ENCODE results near the gene MPZL1. TPM values are rescaled to one million over a fixed set of nuclear protein-coding genes. Genes with fewer than 3 reads are reported as not detected.

Gene MPZL1
- total and polyA plus RNA-seq, 2 of the 13 experiments (the other 11 are each of a cell fraction or from before 2014, with no cell fraction given), result 38.0 to 68.7 TPM

- peaks cover 0 to 5% of the 10 kb centered on the region in 2 experiments; a peak in 1 of 5 replicates for H3K36me3 ChIP-seq (replicated peaks in 1 of 2; ENCODE audit: control insufficient read depth in 1 of 2, insufficient read depth in 2 of 2, low read length in 2 of 2)
- H3K79me2 ChIP-seq (ENCODE audit: insufficient read depth, low read length), result peaks cover 16% of the 10 kb centered on the region
- no peak overlapping the region for H3K27ac ChIP-seq (ENCODE audit: extremely low read length, insufficient read depth, low read length)
- H3K4me2 ChIP-seq (ENCODE audit: low read depth, low read length), result no peak overlapping the region
- in situ Hi-C loops (cut with HindIII; ENCODE audit: extremely low pct_ligation_motif_present, low pct_unique_long_range_greater_than_20kb), result no loop called here
- POLR2A ChIA-PET, result no interaction called here
- no peaks in the 10 kb centered on the region for H3K27me3 ChIP-seq (ENCODE audit: control insufficient read depth in 1 of 2, insufficient read depth in 2 of 2, low read length in 2 of 2)
- BruUV-seq (replicated peaks), result no TSS peak
- H2AFZ ChIP-seq (ENCODE audit: low read length), result no peak overlapping the region
- intact Hi-C loops (cut with micrococcal nuclease; ENCODE audit: unreplicated experiment), result no loop called here
- peaks cover 2% of the 10 kb centered on the region for H4K20me1 ChIP-seq (ENCODE audit: insufficient read depth, low read length)
- FAIRE-seq (no peak), DNase-seq (ENCODE audit: low spot score) (no peak), ATAC-seq (no peak)
- no peak overlapping the region for H3K9ac ChIP-seq (ENCODE audit: insufficient read depth, low read depth, low read length)
- 50% methylated on average over 2 of the region's 2 CpGs for WGBS (ENCODE audit: low lambda C conversion rate)
- no peak overlapping the region for H3K4me3 ChIP-seq (replicated peaks in 1 of 3; ENCODE audit: insufficient read depth in 1 of 3, low read depth in 2 of 3, low read length in 3 of 3)
- H3K9me3 ChIP-seq (ENCODE audit: low read length), result no peaks in the 10 kb centered on the region
- TF ChIP-seq KMT2A (CRISPR knock-in tag; IDR thresholded peaks at IDR 0.05) (no peak), ERF (CRISPR knock-in tag; IDR thresholded peaks at IDR 0.05) (no peak), DNMT3B (CRISPR knock-in tag; conservative IDR thresholded peaks at IDR 0.05) (no peak), NR2F1 (CRISPR knock-in tag; IDR thresholded peaks at IDR 0.05) (no peak), ZNF44 (CRISPR knock-in tag; IDR thresholded peaks at IDR 0.05) (no peak), FOXA3 (CRISPR knock-in tag; IDR thresholded peaks at IDR 0.05) (no peak), RXRB (CRISPR knock-in tag; IDR thresholded peaks at IDR 0.05; ENCODE audit: borderline replicate concordance) (no peak), TAF1 (CRISPR knock-in tag; IDR thresholded peaks at IDR 0.05) (no peak), BATF2 (CRISPR knock-in tag; IDR thresholded peaks at IDR 0.05) (no peak), HNF4A (CRISPR knock-in tag; IDR thresholded peaks at IDR 0.05) (no peak), MXD4 (CRISPR knock-in tag; IDR thresholded peaks at IDR 0.05) (no peak), MIXL1 (CRISPR knock-in tag; IDR thresholded peaks at IDR 0.05) (no peak), ELF3 (CRISPR knock-in tag; IDR thresholded peaks at IDR 0.05) (no peak), ZNF891 (CRISPR knock-in tag; IDR thresholded peaks at IDR 0.05) (no peak), SPEN (CRISPR knock-in tag; IDR thresholded peaks at IDR 0.05; ENCODE audit: low read depth) (no peak), ZNF124 (CRISPR knock-in tag; IDR thresholded peaks at IDR 0.05) (no peak)
- TF ChIP-seq, protein P1, sequence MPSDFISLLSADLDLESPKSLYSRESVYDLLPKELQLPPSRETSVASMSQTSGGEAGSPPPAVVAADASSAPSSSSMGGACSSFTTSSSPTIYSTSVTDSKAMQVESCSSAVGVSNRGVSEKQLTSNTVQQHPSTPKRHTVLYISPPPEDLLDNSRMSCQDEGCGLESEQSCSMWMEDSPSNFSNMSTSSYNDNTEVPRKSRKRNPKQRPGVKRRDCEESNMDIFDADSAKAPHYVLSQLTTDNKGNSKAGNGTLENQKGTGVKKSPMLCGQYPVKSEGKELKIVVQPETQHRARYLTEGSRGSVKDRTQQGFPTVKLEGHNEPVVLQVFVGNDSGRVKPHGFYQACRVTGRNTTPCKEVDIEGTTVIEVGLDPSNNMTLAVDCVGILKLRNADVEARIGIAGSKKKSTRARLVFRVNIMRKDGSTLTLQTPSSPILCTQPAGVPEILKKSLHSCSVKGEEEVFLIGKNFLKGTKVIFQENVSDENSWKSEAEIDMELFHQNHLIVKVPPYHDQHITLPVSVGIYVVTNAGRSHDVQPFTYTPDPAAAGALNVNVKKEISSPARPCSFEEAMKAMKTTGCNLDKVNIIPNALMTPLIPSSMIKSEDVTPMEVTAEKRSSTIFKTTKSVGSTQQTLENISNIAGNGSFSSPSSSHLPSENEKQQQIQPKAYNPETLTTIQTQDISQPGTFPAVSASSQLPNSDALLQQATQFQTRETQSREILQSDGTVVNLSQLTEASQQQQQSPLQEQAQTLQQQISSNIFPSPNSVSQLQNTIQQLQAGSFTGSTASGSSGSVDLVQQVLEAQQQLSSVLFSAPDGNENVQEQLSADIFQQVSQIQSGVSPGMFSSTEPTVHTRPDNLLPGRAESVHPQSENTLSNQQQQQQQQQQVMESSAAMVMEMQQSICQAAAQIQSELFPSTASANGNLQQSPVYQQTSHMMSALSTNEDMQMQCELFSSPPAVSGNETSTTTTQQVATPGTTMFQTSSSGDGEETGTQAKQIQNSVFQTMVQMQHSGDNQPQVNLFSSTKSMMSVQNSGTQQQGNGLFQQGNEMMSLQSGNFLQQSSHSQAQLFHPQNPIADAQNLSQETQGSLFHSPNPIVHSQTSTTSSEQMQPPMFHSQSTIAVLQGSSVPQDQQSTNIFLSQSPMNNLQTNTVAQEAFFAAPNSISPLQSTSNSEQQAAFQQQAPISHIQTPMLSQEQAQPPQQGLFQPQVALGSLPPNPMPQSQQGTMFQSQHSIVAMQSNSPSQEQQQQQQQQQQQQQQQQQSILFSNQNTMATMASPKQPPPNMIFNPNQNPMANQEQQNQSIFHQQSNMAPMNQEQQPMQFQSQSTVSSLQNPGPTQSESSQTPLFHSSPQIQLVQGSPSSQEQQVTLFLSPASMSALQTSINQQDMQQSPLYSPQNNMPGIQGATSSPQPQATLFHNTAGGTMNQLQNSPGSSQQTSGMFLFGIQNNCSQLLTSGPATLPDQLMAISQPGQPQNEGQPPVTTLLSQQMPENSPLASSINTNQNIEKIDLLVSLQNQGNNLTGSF (CRISPR knock-in tag; IDR thresholded peaks at IDR 0.05), result no peak
- peaks cover 19% of the 10 kb centered on the region for H3K4me1 ChIP-seq (ENCODE audit: insufficient read depth, low read length)
- CTCF ChIA-PET (ENCODE audit: low intra/inter-chr PET ratio, low total read pairs), result no interaction called here
Measured at GRCh38 chr1:167761400-167761799, 39.6 kb downstream of the MPZL1 start.
